Thyroid gland (tissue), 4 donors: Measurements from ENCODE around the gene GALNT9. TPM values are rescaled to one million over a fixed set of nuclear protein-coding genes. Genes with fewer than 3 reads are reported as not detected.

Source experiments
- DNase-seq, 2 donors: peaks; one replicate each; pipeline ENCODE4 v3.0.0-alpha.2; 2019
- H3K27ac ChIP-seq, 3 donors: fragments of 200-600 bp; sonication (generic); 1 replicate in 2 of 3; 2 replicates in 1 of 3; pipeline ENCODE4 v1.5.1; 2016 to 2019; ENCODE audit warnings: mild to moderate bottlenecking in 1 of 3, moderate library complexity in 1 of 3
- H3K27me3 ChIP-seq: fragments of 200-600 bp; sonication (generic); one replicate; pipeline ENCODE4 v1.5.1; 2019
- H3K36me3 ChIP-seq, 2 donors: fragments of 200-600 bp; sonication (generic); one replicate each; pipeline ENCODE4 v1.5.1; 2016 to 2019
- H3K4me1 ChIP-seq, 2 donors: fragments of 200-600 bp; sonication (generic); one replicate each; pipeline ENCODE4 v1.5.1; 2017 to 2019
- H3K4me3 ChIP-seq, 3 donors: fragments of 200-600 bp; sonication (generic); replicated peaks in 1 of 3; 1 replicate in 2 of 3; 2 replicates in 1 of 3; pipeline ENCODE4 v1.5.1; 2016; ENCODE audit warnings: mild to moderate bottlenecking in 1 of 3
- H3K9me3 ChIP-seq: fragments of 200-600 bp; sonication (generic); one replicate; pipeline ENCODE4 v1.5.1; 2017
- POLR2A ChIP-seq, 2 donors: fragments of 450-650 bp; IDR thresholded peaks; one replicate each; pipeline ENCODE4 v1.6.1; 2017; ENCODE audit warnings: antibody characterized with exemption in 2 of 2, mild to moderate bottlenecking in 2 of 2, moderate library complexity in 1 of 2
- WGBS, 2 donors: methylation state at CpG; one replicate each; pipeline ENCODE4 v1.1.5; 2017; 5-methylcytosine and 5-hydroxymethylcytosine counted together
- intact Hi-C: fragments of 100-400 bp; cut with DNase I; formaldehyde crosslinking; loops from one replicate; pipeline ENCODE4 v1.15.1; 2023
- total RNA-seq, 4 donors: library from RNA; depleted of rRNA; stranded (reverse); fragments of >200 nt; gene quantifications; one replicate each; pipeline ENCODE4 v1.2.3, GENCODE V29; 2016
- TF ChIP-seq, protein P1 (sequence below), 6 experiments: fragments of 200-600 bp in 3 of 6; fragments of 450-650 bp in 3 of 6; sonication (generic) in 3 of 6; IDR thresholded peaks; one replicate each; pipeline ENCODE4 v1.5.1; 2016 to 2019; ENCODE audit warnings: antibody characterized with exemption in 6 of 6, mild to moderate bottlenecking in 2 of 6, inconsistent platforms in 1 of 6, moderate library complexity in 1 of 6

GALNT9 gene
- total RNA-seq, 4 donors from 2014 or later, result 2.2 to 29.2 (median 15.9) TPM

DNA sequence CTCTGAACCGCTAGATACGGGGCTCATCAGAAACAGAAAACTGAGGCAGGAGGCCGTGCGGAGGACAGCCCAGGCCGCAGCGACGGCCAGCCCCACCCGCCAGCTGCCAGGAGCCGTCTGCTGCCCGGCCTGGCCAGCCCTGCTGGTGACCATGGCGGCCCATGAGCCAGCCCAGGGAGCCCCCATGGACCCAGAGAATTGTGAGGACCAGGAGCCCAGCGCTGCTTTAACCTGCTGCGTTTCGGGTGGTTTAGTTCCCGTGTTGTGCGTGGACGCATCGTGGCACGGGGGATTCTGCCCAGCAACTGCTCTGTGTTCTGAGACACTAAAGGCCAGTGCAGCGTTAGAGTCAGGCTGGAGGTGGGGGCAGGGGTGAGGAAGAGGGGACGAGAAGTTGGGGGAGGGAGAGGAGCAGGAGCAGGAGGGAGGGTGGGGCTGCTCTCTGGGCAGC is 140.9 kb downstream of the GALNT9 start:
- intact Hi-C loops, result no loop called here
- H3K9me3 ChIP-seq, result no peaks in the 10 kb centered on the region
- TF ChIP-seq, protein P1, sequence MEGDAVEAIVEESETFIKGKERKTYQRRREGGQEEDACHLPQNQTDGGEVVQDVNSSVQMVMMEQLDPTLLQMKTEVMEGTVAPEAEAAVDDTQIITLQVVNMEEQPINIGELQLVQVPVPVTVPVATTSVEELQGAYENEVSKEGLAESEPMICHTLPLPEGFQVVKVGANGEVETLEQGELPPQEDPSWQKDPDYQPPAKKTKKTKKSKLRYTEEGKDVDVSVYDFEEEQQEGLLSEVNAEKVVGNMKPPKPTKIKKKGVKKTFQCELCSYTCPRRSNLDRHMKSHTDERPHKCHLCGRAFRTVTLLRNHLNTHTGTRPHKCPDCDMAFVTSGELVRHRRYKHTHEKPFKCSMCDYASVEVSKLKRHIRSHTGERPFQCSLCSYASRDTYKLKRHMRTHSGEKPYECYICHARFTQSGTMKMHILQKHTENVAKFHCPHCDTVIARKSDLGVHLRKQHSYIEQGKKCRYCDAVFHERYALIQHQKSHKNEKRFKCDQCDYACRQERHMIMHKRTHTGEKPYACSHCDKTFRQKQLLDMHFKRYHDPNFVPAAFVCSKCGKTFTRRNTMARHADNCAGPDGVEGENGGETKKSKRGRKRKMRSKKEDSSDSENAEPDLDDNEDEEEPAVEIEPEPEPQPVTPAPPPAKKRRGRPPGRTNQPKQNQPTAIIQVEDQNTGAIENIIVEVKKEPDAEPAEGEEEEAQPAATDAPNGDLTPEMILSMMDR (IDR thresholded peaks at IDR 0.05), result no peak
- no peak for TF ChIP-seq POLR2A (IDR thresholded peaks at IDR 0.05)
- H3K27ac ChIP-seq, result no peak overlapping the region
- no peaks in the 10 kb centered on the region for H3K27me3 ChIP-seq
- no peaks in the 10 kb centered on the region for H3K36me3 ChIP-seq
- peaks cover 15 to 18% of the 10 kb centered on the region in 2 donors for H3K4me1 ChIP-seq
- 75 to 84% methylated on average over 10 to 12 of the region's 21 CpGs for WGBS, 2 donors
- no peak overlapping the region for H3K4me3 ChIP-seq
- no peak for DNase-seq

DNA sequence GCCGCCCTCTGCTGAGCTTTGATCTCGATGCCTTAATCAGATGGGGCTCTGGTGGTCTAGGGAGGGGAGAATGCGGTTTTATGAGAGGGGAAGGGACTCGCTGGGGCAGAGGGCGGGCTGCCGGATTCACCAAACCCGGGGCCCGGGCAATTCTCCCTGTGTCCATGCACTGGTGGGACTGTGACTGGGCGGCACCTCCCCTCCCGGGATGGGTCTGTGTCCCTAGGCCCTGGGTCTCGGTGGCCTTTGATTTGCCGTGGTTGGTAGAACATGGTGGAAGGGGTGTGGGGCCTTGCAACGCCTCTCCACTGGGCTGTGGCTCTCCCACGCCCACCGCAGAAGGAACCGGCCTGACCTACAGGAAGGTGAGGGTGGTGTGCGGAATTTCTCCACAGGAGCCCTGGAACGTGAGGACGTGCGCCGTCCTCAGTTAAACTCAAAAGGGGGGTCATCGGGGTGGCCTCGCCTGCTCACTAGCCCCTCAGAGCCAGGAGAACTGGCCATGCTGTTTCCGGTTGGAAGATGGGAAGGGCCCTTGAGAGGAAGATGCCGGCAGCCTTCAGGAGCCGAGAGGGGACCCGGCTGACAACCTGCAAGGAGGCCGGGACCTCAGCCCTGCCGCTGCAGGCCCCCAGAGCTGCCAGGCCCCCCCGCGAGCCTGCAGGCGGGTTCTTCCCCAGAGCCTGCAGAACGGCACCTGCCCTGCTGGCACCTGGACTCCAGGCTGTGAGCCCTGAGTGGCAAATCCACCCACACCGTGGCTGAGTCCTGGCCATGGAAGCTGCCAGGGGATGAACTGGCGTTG is 141.5 kb downstream of the GALNT9 start:
- Histone ChIP-seq H3K27me3 (no peaks in the 10 kb centered on the region), H3K4me3 (no peak overlapping the region), H3K36me3 (no peaks in the 10 kb centered on the region), H3K4me1 (peaks cover 15 to 18% of the 10 kb centered on the region in 2 donors), H3K9me3 (no peaks in the 10 kb centered on the region), H3K27ac (no peak overlapping the region)
- WGBS, 2 donors, result 92 to 93% methylated on average over 16 to 26 of the region's 35 CpGs
- no peak for DNase-seq
- no peak for TF ChIP-seq POLR2A (IDR thresholded peaks at IDR 0.05)
- TF ChIP-seq, protein P1 (IDR thresholded peaks at IDR 0.05), result no peak
- intact Hi-C loops, result no loop called here

DNA sequence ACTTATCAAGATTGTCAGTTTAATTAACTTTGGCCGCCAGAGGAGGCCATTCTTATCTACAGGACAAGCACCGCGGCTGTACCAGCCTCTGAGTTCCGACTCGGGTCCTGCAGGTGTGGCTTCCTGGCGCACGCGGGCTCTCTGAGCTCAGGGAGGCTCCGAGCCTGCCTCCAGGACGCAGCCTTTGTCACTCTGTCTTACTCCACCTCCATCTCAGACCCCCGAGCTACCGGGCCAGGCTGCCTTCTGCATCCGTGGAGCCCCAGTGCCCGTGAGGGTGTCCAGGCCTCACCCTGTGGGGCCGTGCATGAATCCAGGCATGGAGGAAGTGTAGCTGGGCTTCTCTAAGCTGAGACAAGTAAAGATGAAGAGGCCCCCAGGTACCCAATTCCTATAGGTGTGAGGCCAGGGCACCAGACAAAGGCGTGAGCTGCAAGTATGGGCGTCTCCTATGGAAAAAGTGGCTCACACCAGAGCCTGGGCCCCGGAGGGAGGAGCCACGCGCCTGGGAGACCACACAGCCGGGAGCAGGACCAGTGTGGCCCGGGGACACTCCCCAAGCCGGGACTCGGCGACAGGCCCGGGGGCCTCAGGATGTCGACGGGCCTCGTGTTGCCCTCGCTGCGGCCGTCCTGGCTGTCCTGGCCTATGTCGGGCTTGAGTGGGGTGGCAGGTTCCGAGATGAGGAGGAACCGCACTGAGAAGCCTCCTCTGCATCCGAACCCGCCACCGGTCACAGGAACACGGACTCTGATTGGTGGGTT is 142.3 kb downstream of the GALNT9 start:
- H3K27ac ChIP-seq, result no peak overlapping the region
- peaks cover 14 to 18% of the 10 kb centered on the region in 2 donors for H3K4me1 ChIP-seq
- WGBS, 2 donors, result 88 to 90% methylated on average over 23 to 35 of the region's 39 CpGs
- no peak overlapping the region for H3K4me3 ChIP-seq
- DNase-seq, result no peak
- no peaks in the 10 kb centered on the region for H3K9me3 ChIP-seq
- H3K36me3 ChIP-seq, result no peaks in the 10 kb centered on the region
- H3K27me3 ChIP-seq, result no peaks in the 10 kb centered on the region
- no peak for TF ChIP-seq POLR2A (IDR thresholded peaks at IDR 0.05)
- TF ChIP-seq, protein P1 (IDR thresholded peaks at IDR 0.05), result no peak
- intact Hi-C loops, result no loop called here

DNA sequence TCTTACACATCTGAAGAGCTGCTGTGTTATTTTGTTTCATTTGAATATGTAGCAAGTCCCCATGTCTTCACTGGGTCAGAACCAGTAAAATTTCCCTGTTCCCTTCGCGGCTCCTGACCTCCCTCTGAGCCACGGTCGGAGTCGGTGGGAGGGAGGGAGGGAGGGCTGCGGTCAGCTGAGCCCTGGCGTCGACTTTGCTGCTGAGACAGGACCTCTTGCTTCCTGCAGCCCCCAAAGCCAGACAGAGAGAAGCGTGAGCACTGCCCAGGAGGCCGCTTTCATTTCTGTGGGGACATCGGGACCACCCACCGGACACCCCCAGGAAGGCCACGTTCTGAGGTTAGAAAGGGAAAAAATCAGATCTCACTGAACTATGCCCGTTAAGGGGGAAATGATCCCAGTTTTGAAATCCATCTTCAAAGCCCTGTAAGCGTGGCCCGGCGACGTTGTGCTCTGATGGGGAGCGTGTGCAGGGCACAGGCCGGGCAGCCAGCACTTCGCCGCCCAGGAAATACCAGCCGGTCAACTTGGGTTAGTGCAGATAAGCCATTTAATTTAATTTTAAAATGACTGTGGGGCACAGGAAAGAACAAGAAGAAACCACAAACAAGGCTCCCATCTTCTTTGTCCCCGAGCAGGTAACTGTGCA is 143.1 kb downstream of the GALNT9 start:
- no peaks in the 10 kb centered on the region for H3K36me3 ChIP-seq
- H3K4me3 ChIP-seq, result no peak overlapping the region
- TF ChIP-seq POLR2A (IDR thresholded peaks at IDR 0.05), result no peak
- TF ChIP-seq, protein P1 (IDR thresholded peaks at IDR 0.05), result no peak
- peaks cover 11 to 18% of the 10 kb centered on the region in 2 donors for H3K4me1 ChIP-seq
- no peaks in the 10 kb centered on the region for H3K9me3 ChIP-seq
- no peaks in the 10 kb centered on the region for H3K27me3 ChIP-seq
- H3K27ac ChIP-seq, result no peak overlapping the region
- DNase-seq, result no peak
- intact Hi-C loops, result no loop called here
- 49 to 54% methylated on average over 23 to 24 of the region's 24 CpGs for WGBS, 2 donors
